ENCODE data around the gene KRTAP5-10. TPM values are rescaled to one million over a fixed set of nuclear protein-coding genes. Genes with fewer than 3 reads are reported as not detected.
"Not testable (repeated sequence)": the region's sequence is repeated elsewhere in the genome, so short reads cannot be mapped to it uniquely, and the experiment has no call there.

Gene KRTAP5-10

DNA sequence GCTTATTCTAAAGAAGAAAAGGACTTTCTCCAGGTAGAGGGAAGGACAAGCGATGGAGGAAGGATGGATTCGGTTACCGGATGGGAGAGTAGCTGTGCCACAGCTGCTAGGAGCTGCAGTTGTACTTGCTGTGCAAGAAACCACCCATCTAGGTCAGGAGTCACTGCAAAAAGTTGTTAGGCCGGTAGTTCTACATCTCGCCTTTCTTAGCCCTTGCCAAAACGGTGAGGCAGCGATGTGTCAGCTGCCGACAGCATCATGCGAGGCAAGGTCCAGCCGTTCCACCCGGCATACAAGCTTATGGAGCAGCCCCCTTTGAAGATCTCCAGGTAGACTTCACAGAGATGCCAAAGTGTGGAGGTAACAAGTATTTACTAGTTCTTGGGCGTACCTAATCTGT, 49.6 kb downstream of the KRTAP5-10 start:
- not testable (repeated sequence) for H3K23ac ChIP-seq (ENCODE audit: low read depth, low read length, poor library complexity); H3K9me3 ChIP-seq (replicated peaks in 1 of 2; ENCODE audit: control insufficient read depth in 2 of 2, insufficient read depth in 1 of 2, low read depth in 1 of 2, low read length in 2 of 2); H3K36me3 ChIP-seq (replicated peaks in 1 of 2; ENCODE audit: control insufficient read depth in 2 of 2, insufficient read depth in 2 of 2, low read length in 2 of 2); H2AK5ac ChIP-seq (ENCODE audit: low read depth, low read length); H3K27me3 ChIP-seq (ENCODE audit: control insufficient read depth in 3 of 3, insufficient read depth in 3 of 3, low read depth in 1 of 3, low read length in 3 of 3); H4K8ac ChIP-seq (ENCODE audit: low read depth, low read length); H3K14ac ChIP-seq (ENCODE audit: low read length); H3K27ac ChIP-seq (replicated peaks; ENCODE audit: low read length); H3K18ac ChIP-seq (ENCODE audit: low read length); H4K91ac ChIP-seq (ENCODE audit: low read depth, low read length, poor library complexity); H2AFZ ChIP-seq (ENCODE audit: low read length); H3K4me3 ChIP-seq (ENCODE audit: low read length in 2 of 2); H2BK12ac ChIP-seq (ENCODE audit: low read length); H3K9ac ChIP-seq (ENCODE audit: low read depth, low read length, poor library complexity); DNase-seq (ENCODE audit: low spot score); H2BK15ac ChIP-seq (ENCODE audit: low read length); H3K79me1 ChIP-seq (ENCODE audit: low read depth, low read length); H3K4me1 ChIP-seq (ENCODE audit: control insufficient read depth in 2 of 2, insufficient read depth in 1 of 2, low read depth in 1 of 2, low read length in 2 of 2); H2BK5ac ChIP-seq (ENCODE audit: low read length); H3K4me2 ChIP-seq (ENCODE audit: insufficient read depth, low read length, poor library complexity, severe bottlenecking); H3K4ac ChIP-seq (ENCODE audit: low read length); H2BK120ac ChIP-seq (ENCODE audit: low read depth, low read length)
- no CpG with 5 or more reads among the region's 12 CpGs for WGBS, 2 donors (ENCODE audit: extremely low coverage in 2 of 2, insufficient read length in 2 of 2, insufficient replicate concordance in 1 of 2)

Small RNAs within 50 kb of the gene (small RNA-seq; reads per million reads assigned to genes)
- not detected for gene AP000867.1 (ENCODE audit: insufficient read depth)
- not detected for gene KRTAP5-14P (ENCODE audit: insufficient read depth)

Data from neuronal stem cell (in vitro differentiated cells).